Measurements from ENCODE around the gene CRTAP. TPM values are rescaled to one million over a fixed set of nuclear protein-coding genes. Genes with fewer than 3 reads are reported as not detected.
A peak's percentile ranks its signal among the peaks of the same experiment; 100 is the strongest.
"Not testable (repeated sequence)": the region's sequence is repeated elsewhere in the genome, so short reads cannot be mapped to it uniquely, and the experiment has no call there.

CRTAP gene
- total RNA-seq, 1 donor = 196 TPM

DNA sequence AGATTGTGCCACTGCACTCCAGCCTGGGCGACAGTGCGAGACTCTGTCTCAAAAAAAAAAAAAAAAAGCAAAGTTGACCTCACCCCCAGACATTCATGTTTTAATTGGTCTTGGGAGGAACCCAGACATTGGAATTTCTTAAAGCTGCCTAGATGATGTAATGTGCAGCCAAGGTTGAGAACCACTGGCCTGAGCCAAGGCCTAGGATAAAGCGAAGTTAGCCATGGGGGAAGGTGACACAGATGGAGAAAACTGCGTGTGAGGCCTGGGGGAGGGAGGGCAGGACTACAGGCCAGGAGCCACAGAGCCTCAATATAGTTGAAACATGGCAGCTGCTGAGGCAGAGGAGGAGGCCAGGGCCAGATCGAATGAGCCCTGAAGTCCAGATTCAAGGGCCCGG, 37.8 kb upstream of the CRTAP start:
- DNase-seq (ENCODE audit: low read depth) = peak; percentile 60
- TF ChIP-seq, protein P1, sequence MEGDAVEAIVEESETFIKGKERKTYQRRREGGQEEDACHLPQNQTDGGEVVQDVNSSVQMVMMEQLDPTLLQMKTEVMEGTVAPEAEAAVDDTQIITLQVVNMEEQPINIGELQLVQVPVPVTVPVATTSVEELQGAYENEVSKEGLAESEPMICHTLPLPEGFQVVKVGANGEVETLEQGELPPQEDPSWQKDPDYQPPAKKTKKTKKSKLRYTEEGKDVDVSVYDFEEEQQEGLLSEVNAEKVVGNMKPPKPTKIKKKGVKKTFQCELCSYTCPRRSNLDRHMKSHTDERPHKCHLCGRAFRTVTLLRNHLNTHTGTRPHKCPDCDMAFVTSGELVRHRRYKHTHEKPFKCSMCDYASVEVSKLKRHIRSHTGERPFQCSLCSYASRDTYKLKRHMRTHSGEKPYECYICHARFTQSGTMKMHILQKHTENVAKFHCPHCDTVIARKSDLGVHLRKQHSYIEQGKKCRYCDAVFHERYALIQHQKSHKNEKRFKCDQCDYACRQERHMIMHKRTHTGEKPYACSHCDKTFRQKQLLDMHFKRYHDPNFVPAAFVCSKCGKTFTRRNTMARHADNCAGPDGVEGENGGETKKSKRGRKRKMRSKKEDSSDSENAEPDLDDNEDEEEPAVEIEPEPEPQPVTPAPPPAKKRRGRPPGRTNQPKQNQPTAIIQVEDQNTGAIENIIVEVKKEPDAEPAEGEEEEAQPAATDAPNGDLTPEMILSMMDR (IDR thresholded peaks at IDR 0.05; ENCODE audit: insufficient read depth, low read depth, low read length) = no peak
- H3K4me3 ChIP-seq (ENCODE audit: low read depth, low read length) = no peak overlapping the region

DNA sequence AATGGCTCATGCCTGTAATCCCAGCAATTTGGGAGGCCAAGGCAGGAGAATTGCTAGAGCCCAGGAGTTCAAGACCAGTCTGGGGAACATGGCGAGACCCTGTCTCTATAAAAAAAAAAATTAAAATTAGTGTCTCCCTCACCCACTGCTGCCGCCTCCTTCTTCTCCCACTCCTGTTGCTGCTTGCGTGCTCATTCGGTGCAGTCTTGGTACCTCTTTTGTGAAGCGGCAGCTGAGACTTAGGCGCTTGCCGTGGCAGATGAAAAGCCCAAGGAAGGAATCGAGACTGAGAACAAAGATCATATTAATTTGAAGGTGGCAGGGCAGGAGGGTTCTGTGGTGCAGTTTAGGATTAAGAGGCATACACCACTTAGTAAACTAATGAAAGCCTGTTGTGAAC, 36.9 kb upstream of the CRTAP start:
- TF ChIP-seq, protein P1 (IDR thresholded peaks at IDR 0.05; ENCODE audit: insufficient read depth, low read depth, low read length) = no peak
- no peak overlapping the region for H3K4me3 ChIP-seq (ENCODE audit: low read depth, low read length)
- no peak for DNase-seq (ENCODE audit: low read depth)

DNA sequence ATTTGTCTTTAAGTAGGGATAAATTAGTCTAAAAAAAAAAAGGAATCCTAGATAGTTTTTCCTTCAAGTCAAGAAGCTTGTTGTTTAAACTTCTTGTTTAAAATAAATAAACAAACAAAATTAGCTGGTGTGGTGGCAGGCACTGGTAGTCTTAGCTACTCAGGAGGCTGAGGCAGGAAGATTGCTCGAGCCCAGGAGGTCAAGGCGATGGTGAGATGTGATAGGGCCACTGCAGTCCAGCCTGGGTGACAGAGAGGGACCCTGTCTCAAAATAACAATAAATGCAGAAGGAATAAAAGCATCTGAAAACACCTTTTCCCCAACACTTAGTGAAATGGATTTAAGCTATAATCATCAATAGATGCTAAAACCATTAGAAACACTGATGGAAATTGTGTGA, 35.8 kb upstream of the CRTAP start:
- no peak for DNase-seq (ENCODE audit: low read depth)
- H3K4me3 ChIP-seq (ENCODE audit: low read depth, low read length) = no peak overlapping the region
- TF ChIP-seq, protein P1 (IDR thresholded peaks at IDR 0.05; ENCODE audit: insufficient read depth, low read depth, low read length) = no peak

DNA sequence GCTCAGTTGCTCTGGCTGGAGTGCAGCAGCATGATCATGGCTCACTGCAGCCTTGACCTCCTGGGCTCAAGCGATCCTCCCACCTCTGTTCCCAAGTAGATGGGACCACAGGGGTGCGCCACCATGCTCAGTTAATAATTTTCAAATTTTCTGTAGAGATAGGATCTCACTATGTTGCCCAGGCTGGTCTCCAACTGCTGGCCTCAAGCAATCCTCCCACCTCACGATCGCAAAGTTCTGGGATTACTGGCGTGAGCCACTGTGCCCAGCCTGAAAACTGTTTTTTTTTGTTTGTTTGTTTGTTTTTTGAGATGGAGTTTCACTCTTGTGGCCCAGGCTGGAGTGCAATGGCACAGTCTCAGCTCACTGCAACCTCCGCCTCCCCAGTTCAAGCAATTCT, 34.0 kb upstream of the CRTAP start:
- not testable (repeated sequence) for H3K4me3 ChIP-seq (ENCODE audit: low read depth, low read length); DNase-seq (ENCODE audit: low read depth)

DNA sequence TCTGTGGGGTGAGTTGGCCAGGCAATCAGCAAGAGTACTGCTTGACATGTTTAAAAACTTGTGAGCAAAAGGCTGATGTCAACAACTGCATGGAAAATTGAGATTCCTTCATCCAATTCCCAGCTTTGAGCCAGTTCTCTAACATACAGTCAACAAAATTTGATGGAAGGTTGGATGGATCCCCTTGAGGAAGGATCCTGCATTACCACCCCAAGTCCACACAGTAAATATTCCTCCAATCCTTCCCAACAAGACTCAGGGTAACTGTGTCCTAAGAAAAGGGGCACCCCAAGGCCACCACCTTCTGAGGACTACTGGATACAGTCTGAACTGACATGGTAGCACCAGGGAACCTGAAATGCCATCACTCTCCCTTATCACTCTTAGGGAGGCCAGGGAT, 32.0 kb upstream of the CRTAP start:
- no peak for DNase-seq (ENCODE audit: low read depth)
- TF ChIP-seq, protein P1 (IDR thresholded peaks at IDR 0.05; ENCODE audit: insufficient read depth, low read depth, low read length) = no peak

DNA sequence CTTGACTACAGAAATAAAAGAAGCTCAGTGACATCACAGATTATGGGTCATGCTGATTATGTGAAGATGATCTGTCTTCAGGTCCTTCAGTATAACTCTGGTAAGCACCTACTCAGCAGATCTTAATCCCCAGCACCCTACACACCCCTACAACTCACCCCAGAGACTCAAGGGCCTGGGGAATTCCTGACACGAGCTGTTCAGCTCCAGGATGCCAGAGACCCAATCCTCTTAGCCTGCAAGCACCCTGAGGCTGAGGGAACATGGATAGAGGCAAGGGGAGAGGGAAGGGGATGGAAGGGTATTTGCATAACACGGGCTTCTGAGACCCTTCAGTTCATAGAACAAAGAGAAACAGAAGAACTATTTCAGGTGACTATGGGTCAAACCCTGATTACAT, 29.9 kb upstream of the CRTAP start:
- H3K4me3 ChIP-seq (ENCODE audit: low read depth, low read length) = no peak overlapping the region
- TF ChIP-seq, protein P1 (IDR thresholded peaks at IDR 0.05; ENCODE audit: insufficient read depth, low read depth, low read length) = no peak
- no peak for DNase-seq (ENCODE audit: low read depth)

More for the DNA sequence above, 32.0 kb upstream of the CRTAP start:
- H3K4me3 ChIP-seq (ENCODE audit: low read depth, low read length) = no peak overlapping the region

DNA sequence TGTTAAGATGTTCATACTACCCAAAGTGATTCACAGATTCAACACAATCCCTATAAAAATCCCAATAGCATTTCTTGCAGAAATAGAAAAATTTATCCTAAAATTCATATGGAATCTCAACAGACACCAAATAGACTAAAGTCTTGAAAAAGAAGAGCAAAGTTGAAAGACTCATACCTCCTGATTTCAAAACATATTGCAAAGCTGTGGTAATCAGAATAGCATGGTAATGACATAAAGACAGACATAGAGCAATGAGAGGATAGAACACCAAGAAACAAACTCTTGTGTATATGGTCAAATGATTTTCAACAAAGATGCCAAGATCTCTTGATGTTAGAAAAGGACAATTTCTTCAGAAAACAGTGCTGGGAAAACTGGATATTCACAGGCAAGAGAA, 25.1 kb upstream of the CRTAP start:
- TF ChIP-seq, protein P1 (IDR thresholded peaks at IDR 0.05; ENCODE audit: insufficient read depth, low read depth, low read length) = no peak
- H3K4me3 ChIP-seq (ENCODE audit: low read depth, low read length) = no peak overlapping the region
- no peak for DNase-seq (ENCODE audit: low read depth)
